H9 (cell line): ENCODE results near the gene ACSF3. TPM values are rescaled to one million over a fixed set of nuclear protein-coding genes. Genes with fewer than 3 reads are reported as not detected.
"Not testable (repeated sequence)": the region's sequence is repeated elsewhere in the genome, so short reads cannot be mapped to it uniquely, and the experiment has no call there.

Experiments
- DNase-seq: peaks from one replicate; pipeline ENCODE4 v3.0.0-alpha.2; 2017
- H2AFZ ChIP-seq: one replicate; pipeline ENCODE4 v1.6.1; 2013; ENCODE audit warnings: mild to moderate bottlenecking, low read length, control low read depth, moderate library complexity
- H2AK5ac ChIP-seq: 2 replicates; pipeline ENCODE4 v1.6.1; 2013; ENCODE audit warnings: low read length, control low read depth, mixed read lengths; ENCODE audit not compliant: insufficient read length
- H2BK120ac ChIP-seq: one replicate; pipeline ENCODE4 v1.6.1; 2013; ENCODE audit warnings: low read depth, mild to moderate bottlenecking, low read length, control low read depth, inconsistent platforms; ENCODE audit not compliant: poor library complexity, severe bottlenecking
- H2BK12ac ChIP-seq: 2 replicates; pipeline ENCODE4 v1.6.1; 2013; ENCODE audit warnings: low read length, control low read depth, mixed read lengths, low read depth; ENCODE audit not compliant: insufficient read length
- H2BK15ac ChIP-seq: 2 replicates; pipeline ENCODE4 v1.6.1; 2013; ENCODE audit warnings: low read depth, low read length, control low read depth
- H2BK20ac ChIP-seq: one replicate; pipeline ENCODE4 v1.6.1; 2013; ENCODE audit warnings: low read depth, mild to moderate bottlenecking, low read length, control low read depth, inconsistent platforms; ENCODE audit not compliant: poor library complexity, severe bottlenecking
- H2BK5ac ChIP-seq: 2 replicates; pipeline ENCODE4 v1.6.1; 2013; ENCODE audit warnings: low read length, control low read depth, mixed read lengths; ENCODE audit not compliant: insufficient read length
- H3K14ac ChIP-seq: 2 replicates; pipeline ENCODE4 v1.6.1; 2013; ENCODE audit warnings: low read length, control low read depth; ENCODE audit not compliant: insufficient read depth
- H3K18ac ChIP-seq: 2 replicates; pipeline ENCODE4 v1.6.1; 2013; ENCODE audit warnings: low read depth, mild to moderate bottlenecking, mixed read lengths, low read length, control low read depth; ENCODE audit not compliant: insufficient read length
- H3K23ac ChIP-seq: 2 replicates; pipeline ENCODE4 v1.6.1; 2013; ENCODE audit warnings: low read length, control low read depth, mixed read lengths, low read depth; ENCODE audit not compliant: insufficient read length
- H3K23me2 ChIP-seq: 2 replicates; pipeline ENCODE4 v1.6.1; 2013; ENCODE audit warnings: low read depth, mild to moderate bottlenecking, mixed read lengths, low read length, control low read depth; ENCODE audit not compliant: insufficient read length, poor library complexity, severe bottlenecking
- H3K27ac ChIP-seq: 2 replicates; pipeline ENCODE4 v1.5.1; 2013; ENCODE audit warnings: low read length, control low read depth, mixed read lengths, low read depth; ENCODE audit not compliant: insufficient read length
- H3K27me3 ChIP-seq: 2 replicates; pipeline ENCODE4 v1.6.1; 2013; ENCODE audit warnings: low read length, control low read depth, inconsistent platforms; ENCODE audit not compliant: insufficient read depth
- H3K4ac ChIP-seq: 2 replicates; pipeline ENCODE4 v1.6.1; 2013; ENCODE audit warnings: low read depth, mild to moderate bottlenecking, control low read depth, inconsistent platforms, low read length, moderate library complexity
- H3K4me1 ChIP-seq: 2 replicates; pipeline ENCODE4 v1.6.1; 2013; ENCODE audit warnings: low read length, control low read depth, inconsistent platforms; ENCODE audit not compliant: insufficient read depth
- H3K4me2 ChIP-seq: 2 replicates; pipeline ENCODE4 v1.6.1; 2013; ENCODE audit warnings: low read length, control low read depth, mixed read lengths; ENCODE audit not compliant: insufficient read length, insufficient read depth
- H3K56ac ChIP-seq: 2 replicates; pipeline ENCODE4 v1.6.1; 2013; ENCODE audit warnings: low read depth, mild to moderate bottlenecking, mixed read lengths, low read length, control low read depth; ENCODE audit not compliant: insufficient read length
- H3K79me1 ChIP-seq: 2 replicates; pipeline ENCODE4 v1.6.1; 2013; ENCODE audit warnings: low read depth, mild to moderate bottlenecking, moderate library complexity, low read length, control low read depth, inconsistent platforms; ENCODE audit not compliant: insufficient read depth, poor library complexity, severe bottlenecking
- H3K79me2 ChIP-seq: 2 replicates; pipeline ENCODE4 v1.6.1; 2013; ENCODE audit warnings: low read length, control low read depth, inconsistent platforms; ENCODE audit not compliant: insufficient read depth
- H3K9ac ChIP-seq: 2 replicates; pipeline ENCODE4 v1.6.1; 2013; ENCODE audit warnings: low read length, control low read depth, mixed read lengths; ENCODE audit not compliant: insufficient read length; ENCODE audit errors: extremely low read depth
- H3K9me3 ChIP-seq: one replicate; pipeline ENCODE4 v1.6.1; 2013; ENCODE audit warnings: low read depth, low read length, inconsistent platforms; ENCODE audit not compliant: control insufficient read depth
- H3T11ph ChIP-seq: one replicate; pipeline ENCODE4 v1.6.1; 2013; ENCODE audit warnings: mild to moderate bottlenecking, low read length, control low read depth, inconsistent platforms
- H4K20me1 ChIP-seq: one replicate; pipeline ENCODE4 v1.6.1; 2013; ENCODE audit not compliant: control insufficient read depth, insufficient read length, insufficient read depth
- H4K5ac ChIP-seq: 2 replicates; pipeline ENCODE4 v1.6.1; 2013; ENCODE audit warnings: low read depth, mild to moderate bottlenecking, mixed read lengths, low read length, control low read depth; ENCODE audit not compliant: insufficient read length
- H4K8ac ChIP-seq: replicated peaks from 2 replicates; pipeline ENCODE4 v1.6.1; 2013; ENCODE audit warnings: low read length, control low read depth, mixed read lengths, low read depth; ENCODE audit not compliant: insufficient read length
- H4K91ac ChIP-seq: 2 replicates; pipeline ENCODE4 v1.6.1; 2013; ENCODE audit warnings: low read depth, mild to moderate bottlenecking, moderate library complexity, mixed read lengths, low read length, control low read depth; ENCODE audit not compliant: insufficient read length
- H3K27ac Mint-ChIP-seq, 3 experiments: 2 replicates in 2 of 3; 3 replicates in 1 of 3; pipeline ENCODE4 v1.8.0; 2020 to 2021; ENCODE audit warnings: mixed read lengths in 3 of 3, mild to moderate bottlenecking in 1 of 3, moderate library complexity in 1 of 3
- H3K27me3 Mint-ChIP-seq: 2 replicates; pipeline ENCODE4 v1.8.0; 2021; ENCODE audit warnings: low read depth, mild to moderate bottlenecking, moderate library complexity, mixed read lengths
- H3K36me3 Mint-ChIP-seq, 3 experiments: 2 replicates in 2 of 3; 3 replicates in 1 of 3; pipeline ENCODE4 v1.8.0; 2020 to 2021; ENCODE audit warnings: low read depth in 3 of 3, mixed read lengths in 3 of 3; ENCODE audit not compliant: insufficient read depth in 1 of 3
- H3K4me1 Mint-ChIP-seq, 2 experiments: 2 replicates each; pipeline ENCODE4 v1.8.0; 2020; ENCODE audit warnings: mixed read lengths in 2 of 2
- H3K4me3 Mint-ChIP-seq, 2 experiments: 2 replicates in 1 of 2; 3 replicates in 1 of 2; pipeline ENCODE4 v1.8.0; 2020 to 2021; ENCODE audit warnings: mild to moderate bottlenecking in 2 of 2, mixed read lengths in 2 of 2, moderate library complexity in 1 of 2
- H3K9me3 Mint-ChIP-seq, 2 experiments: 2 replicates in 1 of 2; 3 replicates in 1 of 2; pipeline ENCODE4 v1.8.0; 2020; ENCODE audit warnings: mild to moderate bottlenecking in 2 of 2, mixed read lengths in 2 of 2, moderate library complexity in 1 of 2
- WGBS: extraction: QIAGEN DNeasy Blood & Tissue Kit; methylation state at CpG from one replicate; pipeline ENCODE4 v1.1.7; 2013; ENCODE audit warnings: missing lambda C conversion rate, low lambda C conversion rate, mixed read lengths; ENCODE audit not compliant: insufficient read length; ENCODE audit errors: extremely low coverage; 5-methylcytosine and 5-hydroxymethylcytosine counted together
- total RNA-seq: library from RNA; stranded (reverse); gene quantifications from 2 replicates; pipeline ENCODE4 v1.2.1, GENCODE V29; 2021
- TF ChIP-seq, protein P1 (sequence below): fragments of 200-600 bp; sonication (generic); conservative IDR thresholded peaks from 3 replicates; pipeline ENCODE4 v1.8.0; 2021; ENCODE audit warnings: antibody characterized with exemption, mild to moderate bottlenecking

Gene ACSF3
- total RNA-seq, 1 experiment from 2014 or later: 31.3 TPM

DNA sequence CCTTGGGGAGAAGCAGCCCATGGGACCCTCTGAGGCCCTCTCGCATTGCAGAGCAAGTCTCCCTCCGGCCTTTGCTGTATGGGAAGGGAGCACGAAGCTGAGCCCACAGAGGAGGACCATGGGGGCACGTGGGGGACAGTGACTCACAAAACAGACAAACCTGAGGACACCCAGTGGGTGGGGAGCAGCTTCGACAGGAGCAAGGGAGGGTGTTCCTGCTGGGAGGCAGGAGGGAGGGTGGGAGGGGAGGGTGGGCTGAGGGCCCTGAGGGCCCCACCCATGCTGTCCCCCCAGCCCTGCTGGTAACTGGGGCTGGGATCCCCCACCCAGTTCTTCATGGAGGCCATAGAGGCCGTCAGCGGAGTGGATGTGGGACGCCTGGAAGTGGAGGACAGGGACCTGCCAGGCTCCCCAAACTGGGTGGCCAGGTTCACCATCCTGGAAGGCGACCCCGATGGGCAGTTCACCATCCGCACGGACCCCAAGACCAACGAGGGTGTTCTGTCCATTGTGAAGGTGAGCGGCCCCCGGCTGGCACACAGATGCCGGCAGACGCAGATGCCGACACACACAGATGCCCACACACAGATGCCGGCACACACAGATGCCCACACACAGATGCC is 94.2 kb downstream of the ACSF3 start:
- H2AFZ ChIP-seq: no peak overlapping the region
- H3K4me2 ChIP-seq: no peak overlapping the region
- H3K56ac ChIP-seq: no peak overlapping the region
- H3K79me2 ChIP-seq: no peaks in the 10 kb centered on the region
- no peak overlapping the region for H3K27ac Mint-ChIP-seq
- H3K9me3 Mint-ChIP-seq: peaks cover 5% of the 10 kb centered on the region in 2 experiments; a peak in 2 of 5 replicates
- H3K14ac ChIP-seq: no peak overlapping the region
- no peak overlapping the region for H3K4me3 Mint-ChIP-seq
- H3K27me3 ChIP-seq: no peaks in the 10 kb centered on the region; the same call in 1 of the 2 replicates
- H3K4ac ChIP-seq: no peak overlapping the region
- H3K18ac ChIP-seq: no peak overlapping the region
- TF ChIP-seq, protein P1, sequence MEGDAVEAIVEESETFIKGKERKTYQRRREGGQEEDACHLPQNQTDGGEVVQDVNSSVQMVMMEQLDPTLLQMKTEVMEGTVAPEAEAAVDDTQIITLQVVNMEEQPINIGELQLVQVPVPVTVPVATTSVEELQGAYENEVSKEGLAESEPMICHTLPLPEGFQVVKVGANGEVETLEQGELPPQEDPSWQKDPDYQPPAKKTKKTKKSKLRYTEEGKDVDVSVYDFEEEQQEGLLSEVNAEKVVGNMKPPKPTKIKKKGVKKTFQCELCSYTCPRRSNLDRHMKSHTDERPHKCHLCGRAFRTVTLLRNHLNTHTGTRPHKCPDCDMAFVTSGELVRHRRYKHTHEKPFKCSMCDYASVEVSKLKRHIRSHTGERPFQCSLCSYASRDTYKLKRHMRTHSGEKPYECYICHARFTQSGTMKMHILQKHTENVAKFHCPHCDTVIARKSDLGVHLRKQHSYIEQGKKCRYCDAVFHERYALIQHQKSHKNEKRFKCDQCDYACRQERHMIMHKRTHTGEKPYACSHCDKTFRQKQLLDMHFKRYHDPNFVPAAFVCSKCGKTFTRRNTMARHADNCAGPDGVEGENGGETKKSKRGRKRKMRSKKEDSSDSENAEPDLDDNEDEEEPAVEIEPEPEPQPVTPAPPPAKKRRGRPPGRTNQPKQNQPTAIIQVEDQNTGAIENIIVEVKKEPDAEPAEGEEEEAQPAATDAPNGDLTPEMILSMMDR: no peak
- H3K79me1 ChIP-seq: no peaks in the 10 kb centered on the region
- H3T11ph ChIP-seq: no peak overlapping the region
- no peak overlapping the region for H3K23ac ChIP-seq
- WGBS: no CpG with 5 or more reads among the region's 19 CpGs
- no peak overlapping the region for H2BK12ac ChIP-seq
- H2BK5ac ChIP-seq: no peak overlapping the region
- H4K91ac ChIP-seq: no peak overlapping the region
- H3K27me3 Mint-ChIP-seq: peaks cover 34% of the 10 kb centered on the region
- H4K20me1 ChIP-seq: no peaks in the 10 kb centered on the region
- H3K23me2 ChIP-seq: peaks cover 5% of the 10 kb centered on the region
- H4K5ac ChIP-seq: no peak overlapping the region
- H3K27ac ChIP-seq: no peak overlapping the region
- no peak overlapping the region for H2BK15ac ChIP-seq
- H2BK120ac ChIP-seq: no peak overlapping the region
- H3K4me1 ChIP-seq: no peaks in the 10 kb centered on the region
- no peak overlapping the region for H2BK20ac ChIP-seq
- no peak overlapping the region for H4K8ac ChIP-seq
- H3K4me1 Mint-ChIP-seq: no peaks in the 10 kb centered on the region
- H3K36me3 Mint-ChIP-seq: no peaks in the 10 kb centered on the region
- no peak overlapping the region for H2AK5ac ChIP-seq
- DNase-seq: no peak
- H3K9ac ChIP-seq: no peak overlapping the region
- H3K9me3 ChIP-seq: no peaks in the 10 kb centered on the region

DNA sequence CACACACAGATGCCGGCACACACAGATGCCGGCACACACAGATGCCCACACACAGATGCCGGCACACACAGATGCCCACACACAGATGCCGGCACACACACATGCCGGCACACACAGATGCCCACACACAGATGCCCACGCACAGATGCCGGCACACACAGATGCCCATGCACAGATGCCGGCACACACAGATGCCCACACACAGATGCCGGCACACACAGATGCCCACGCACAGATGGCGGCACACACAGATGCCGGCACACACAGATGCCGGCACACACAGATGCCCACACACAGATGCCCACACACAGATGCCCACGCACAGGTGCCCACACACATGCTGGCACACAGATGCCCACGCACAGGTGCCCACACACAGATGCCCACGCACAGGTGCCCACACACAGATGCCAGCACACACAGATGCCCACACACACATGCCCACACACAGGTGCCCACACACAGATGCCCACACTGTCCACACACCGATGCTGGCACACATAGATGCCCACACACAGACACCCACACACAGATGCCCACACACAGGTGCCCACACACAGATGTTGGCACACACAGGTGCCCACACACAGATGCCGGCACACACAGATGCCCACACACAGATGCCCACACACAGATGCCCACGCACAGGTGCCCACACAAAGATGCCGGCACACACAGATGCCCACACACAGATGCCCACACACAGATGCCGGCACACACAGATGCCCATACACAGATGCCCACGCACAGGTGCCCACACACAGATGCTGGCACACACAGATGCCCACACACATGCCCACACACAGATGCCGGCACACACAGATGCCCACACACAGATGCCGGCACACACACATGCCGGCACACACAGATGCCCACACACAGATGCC is 95.1 kb downstream of the ACSF3 start:
- H4K5ac ChIP-seq, H3K4me3 Mint-ChIP-seq, H2BK20ac ChIP-seq, H4K20me1 ChIP-seq, H3K14ac ChIP-seq, H3K4me2 ChIP-seq, H2AFZ ChIP-seq, H3K23me2 ChIP-seq, H4K91ac ChIP-seq, H4K8ac ChIP-seq, H2AK5ac ChIP-seq, H2BK120ac ChIP-seq, H3K27ac Mint-ChIP-seq, H2BK15ac ChIP-seq, H2BK5ac ChIP-seq, H3K9me3 ChIP-seq, H2BK12ac ChIP-seq, H3K56ac ChIP-seq, H3K27ac ChIP-seq, H3K79me2 ChIP-seq, H3K36me3 Mint-ChIP-seq, H3K27me3 ChIP-seq, H3K79me1 ChIP-seq, H3K18ac ChIP-seq, H3K9me3 Mint-ChIP-seq, H3T11ph ChIP-seq, DNase-seq, H3K4me1 Mint-ChIP-seq, H3K4me1 ChIP-seq, H3K9ac ChIP-seq, H3K4ac ChIP-seq, H3K23ac ChIP-seq: not testable (repeated sequence)
- peaks cover 28% of the 10 kb centered on the region for H3K27me3 Mint-ChIP-seq
- no CpG with 5 or more reads among the region's 25 CpGs for WGBS
